A673 (cell line): ENCODE measurements around the gene NPIPB5.
"Not testable (repeated sequence)": the region's sequence is repeated elsewhere in the genome, so short reads cannot be mapped to it uniquely, and the experiment has no call there.

ENCODE experiments used
- EZH2 ChIP-seq: fragments of 200-600 bp; sonication (generic); IDR thresholded peaks from 2 replicates; pipeline ENCODE4 v1.6.1; 2017; ENCODE audit warnings: borderline replicate concordance, low read depth, mild to moderate bottlenecking, mixed read lengths, antibody characterized with exemption, low read length; ENCODE audit not compliant: poor library complexity, severe bottlenecking
- TF ChIP-seq, protein P1 (sequence below): fragments of 300-800, 200-600 bp; sonication (generic); conservative IDR thresholded peaks from 2 replicates; pipeline ENCODE4 v1.5.1; 2017; ENCODE audit warnings: low read depth, mild to moderate bottlenecking, antibody characterized with exemption, low read length, moderate library complexity, mixed read lengths

DNA sequence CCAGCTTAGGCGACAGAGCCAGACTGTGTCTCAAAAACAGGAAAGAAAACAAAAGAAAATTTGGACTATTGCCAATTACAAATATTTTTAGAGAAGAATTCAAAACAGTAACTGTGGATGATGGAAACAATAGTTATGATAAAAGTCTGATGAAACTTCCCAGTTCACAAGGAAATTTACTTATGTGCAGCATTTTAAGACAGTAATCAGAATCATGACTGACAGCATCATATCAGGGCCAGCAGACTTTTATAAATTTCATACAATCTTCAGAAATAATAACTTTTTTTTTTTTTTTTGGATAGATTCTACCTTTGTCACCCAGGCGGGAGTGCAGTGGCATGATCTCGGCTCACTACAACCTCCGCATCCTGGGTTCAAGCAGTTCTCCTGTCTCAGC lies at the start of gene NPIPB5:
- TF ChIP-seq, protein P1, sequence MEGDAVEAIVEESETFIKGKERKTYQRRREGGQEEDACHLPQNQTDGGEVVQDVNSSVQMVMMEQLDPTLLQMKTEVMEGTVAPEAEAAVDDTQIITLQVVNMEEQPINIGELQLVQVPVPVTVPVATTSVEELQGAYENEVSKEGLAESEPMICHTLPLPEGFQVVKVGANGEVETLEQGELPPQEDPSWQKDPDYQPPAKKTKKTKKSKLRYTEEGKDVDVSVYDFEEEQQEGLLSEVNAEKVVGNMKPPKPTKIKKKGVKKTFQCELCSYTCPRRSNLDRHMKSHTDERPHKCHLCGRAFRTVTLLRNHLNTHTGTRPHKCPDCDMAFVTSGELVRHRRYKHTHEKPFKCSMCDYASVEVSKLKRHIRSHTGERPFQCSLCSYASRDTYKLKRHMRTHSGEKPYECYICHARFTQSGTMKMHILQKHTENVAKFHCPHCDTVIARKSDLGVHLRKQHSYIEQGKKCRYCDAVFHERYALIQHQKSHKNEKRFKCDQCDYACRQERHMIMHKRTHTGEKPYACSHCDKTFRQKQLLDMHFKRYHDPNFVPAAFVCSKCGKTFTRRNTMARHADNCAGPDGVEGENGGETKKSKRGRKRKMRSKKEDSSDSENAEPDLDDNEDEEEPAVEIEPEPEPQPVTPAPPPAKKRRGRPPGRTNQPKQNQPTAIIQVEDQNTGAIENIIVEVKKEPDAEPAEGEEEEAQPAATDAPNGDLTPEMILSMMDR = not testable (repeated sequence)
- not testable (repeated sequence) for TF ChIP-seq EZH2
